Ovary (tissue), 9 donors: ENCODE data around the gene EPHA1. TPM values are rescaled to one million over a fixed set of nuclear protein-coding genes. Genes with fewer than 3 reads are reported as not detected.
"Not testable (repeated sequence)": the region's sequence is repeated elsewhere in the genome, so short reads cannot be mapped to it uniquely, and the experiment has no call there.

ENCODE experiments used
- DNase-seq, 5 donors: peaks; one replicate each; pipeline ENCODE4 v3.0.0-alpha.2; 2019 to 2020
- H3K27ac ChIP-seq, 2 donors: fragments of 200-600 bp; one replicate each; pipeline versions ENCODE4 v1.5.1 to v1.8.0; 2019 to 2022
- H3K27me3 ChIP-seq: fragments of 200-600 bp; one replicate; pipeline ENCODE4 v1.8.0; 2022
- H3K36me3 ChIP-seq: fragments of 200-600 bp; sonication (generic); one replicate; pipeline ENCODE4 v1.5.1; 2019
- H3K4me1 ChIP-seq: one replicate; pipeline ENCODE4 v1.8.1; 2013; ENCODE audit warnings: mild to moderate bottlenecking, moderate library complexity; ENCODE audit not compliant: insufficient read depth
- H3K4me3 ChIP-seq: fragments of 200-600 bp; sonication (generic); one replicate; pipeline ENCODE4 v1.5.1; 2017
- H3K9me3 ChIP-seq, 2 donors: fragments of 200-600 bp in 1 of 2; sonication (generic) in 1 of 2; one replicate each; pipeline versions ENCODE4 v1.5.1 to v1.8.1; 2013 to 2019; ENCODE audit warnings: mild to moderate bottlenecking in 1 of 2, moderate library complexity in 1 of 2
- CTCF ChIP-seq, 3 donors: fragments of 450-650 bp in 2 of 3; fragments of 200-600 bp in 1 of 3; IDR thresholded peaks; one replicate each; pipeline versions ENCODE4 v1.5.1 to v1.8.0; 2016 to 2022; ENCODE audit warnings: antibody characterized with exemption in 3 of 3, mild to moderate bottlenecking in 1 of 3
- EP300 ChIP-seq: sonication (generic); formaldehyde crosslinking; IDR thresholded peaks from one replicate; pipeline ENCODE4 v1.6.1; 2017; ENCODE audit warnings: antibody characterized with exemption
- POLR2A ChIP-seq: fragments of 450-650 bp; IDR thresholded peaks from one replicate; pipeline ENCODE4 v1.6.1; 2017; ENCODE audit warnings: antibody characterized with exemption, mild to moderate bottlenecking, moderate library complexity
- WGBS, 3 donors: extraction: QIAGEN DNeasy Blood & Tissue Kit in 1 of 3; methylation state at CpG; one replicate each; pipeline versions ENCODE4 v1.1.5 to v1.1.7; 2013 to 2017; 5-methylcytosine and 5-hydroxymethylcytosine counted together
- intact Hi-C, 4 donors: fragments of 100-400 bp; cut with DNase I; formaldehyde crosslinking; loops; one replicate each; pipeline versions ENCODE4 v1.11.0 to v1.15.1; 2022 to 2023
- polyA plus RNA-seq, 2 donors: library from polyadenylated mRNA; stranded (reverse); fragments of 200-250 nt in 1 of 2; fragments of 350-450 nt in 1 of 2; fragmentation: Illumina TruSeq in 1 of 2; extraction: RNeasy Lipid Tissue Mini Kit (QIAGEN cat#74804) in 1 of 2; gene quantifications; one replicate each; pipeline ENCODE4 v1.2.3, GENCODE V29; 2013 to 2014
- total RNA-seq, 7 donors: library from RNA; depleted of rRNA in 2 of 7; stranded (reverse); fragments of >200 nt in 2 of 7; fragmentation: NEBNext Ultra II Directional in 3 of 7; extraction: Animal tissue kit (Norgen Biotek cat#: 25700) in 3 of 7; gene quantifications; one replicate each; pipeline versions ENCODE4 v1.1.0 to v1.2.4, GENCODE V29; 2016 to 2023
- donor health status: DM: no; HTN: no; CAD: no; lungs with moderate emphysema.
- donor health status: DM: no; HTN: no; CAD: no.
- donor health status: Bipolar disorder and iron deficiency.
- donor health status: DM: yes; HTN: yes; CAD: no.
- donor health status: DM: no; HTN: no; CAD: no.
- donor health status: DM: yes; HTN: yes; CAD: no.

EPHA1 gene
- total and polyA plus RNA-seq, 9 donors = 0.21 to 21.3 (median 1.7) TPM; not detected in 1

GRCh38 chr7:143405173-143406001, 3.3 kb downstream of the EPHA1 start:
- 11 to 29% (median 12%) methylated on average over 9 of the region's 9 CpGs for WGBS, 3 donors
- TF ChIP-seq POLR2A = no peak
- TF ChIP-seq EP300 = no peak
- no peak for TF ChIP-seq CTCF (IDR thresholded peaks at IDR 0.05)
- Histone ChIP-seq H3K9me3 (no peaks in the 10 kb centered on the region), H3K4me1 (peaks cover 9% of the 10 kb centered on the region), H3K27ac (no peak overlapping the region), H3K36me3 (no peaks in the 10 kb centered on the region), H3K4me3 (no peak overlapping the region), H3K27me3 (no peaks in the 10 kb centered on the region)
- DNase-seq = peak in 4 of 5 donors; percentile 49 to 72 (median 60)
- intact Hi-C loops = no loop called here

GRCh38 chr7:143402233-143402632, 6.4 kb downstream of the EPHA1 start:
- H3K27ac ChIP-seq, intact Hi-C loops: not testable (repeated sequence)
- WGBS, 3 donors = 72 to 75% (median 73%) methylated on average over 4 of the region's 4 CpGs

GRCh38 chr7:143401265-143401664, 7.4 kb downstream of the EPHA1 start:
- DNase-seq = no peak

More at GRCh38 chr7:143402233-143402632, 6.4 kb downstream of the EPHA1 start:
- not testable (repeated sequence) for H3K4me3 ChIP-seq, H3K36me3 ChIP-seq, DNase-seq, H3K27me3 ChIP-seq, H3K9me3 ChIP-seq, H3K4me1 ChIP-seq

GRCh38 chr7:143399642-143400041, 9.0 kb downstream of the EPHA1 start:
- Histone ChIP-seq H3K27me3 (no peaks in the 10 kb centered on the region), H3K27ac (no peak overlapping the region), H3K4me1 (no peaks in the 10 kb centered on the region), H3K4me3 (no peak overlapping the region), H3K36me3 (no peaks in the 10 kb centered on the region), H3K9me3 (no peaks in the 10 kb centered on the region)
- no peak for TF ChIP-seq CTCF (IDR thresholded peaks at IDR 0.05)
- TF ChIP-seq POLR2A = no peak
- no peak for TF ChIP-seq EP300
- no peak for DNase-seq
- intact Hi-C loops = no loop called here
- WGBS, 3 donors = 91 to 98% (median 96%) methylated on average over 20 of the region's 20 CpGs

More at GRCh38 chr7:143401265-143401664, 7.4 kb downstream of the EPHA1 start:
- H3K9me3 ChIP-seq = no peaks in the 10 kb centered on the region
- WGBS, 3 donors = 79 to 83% (median 81%) methylated on average over 12 of the region's 12 CpGs
- no peaks in the 10 kb centered on the region for H3K36me3 ChIP-seq
- TF ChIP-seq CTCF (IDR thresholded peaks at IDR 0.05) (no peak), EP300 (no peak), POLR2A (no peak)
- H3K27ac ChIP-seq = no peak overlapping the region
- H3K4me1 ChIP-seq = peaks cover 6% of the 10 kb centered on the region
- no peaks in the 10 kb centered on the region for H3K27me3 ChIP-seq
- intact Hi-C loops = no loop called here
- H3K4me3 ChIP-seq = no peak overlapping the region

GRCh38 chr7:143399151-143399550, 9.5 kb downstream of the EPHA1 start:
- Histone ChIP-seq H3K27ac (no peak overlapping the region), H3K27me3 (no peaks in the 10 kb centered on the region), H3K4me1 (no peaks in the 10 kb centered on the region), H3K36me3 (no peaks in the 10 kb centered on the region), H3K9me3 (no peaks in the 10 kb centered on the region), H3K4me3 (no peak overlapping the region)
- intact Hi-C loops = no loop called here
- TF ChIP-seq EP300 (no peak), POLR2A (no peak), CTCF (IDR thresholded peaks at IDR 0.05) (no peak)
- no peak for DNase-seq
- WGBS, 3 donors = 88 to 91% (median 88%) methylated on average over 8 of the region's 8 CpGs
